Panc1 (cell line): ENCODE results near the gene DTX3L. TPM values are rescaled to one million over a fixed set of nuclear protein-coding genes. Genes with fewer than 3 reads are reported as not detected.

ENCODE experiments used
- ATAC-seq: fragments of 200-7000 bp; cut with Tn5 transposase; 2 replicates; pipeline ENCODE4 v1.9.1; 2020; ENCODE audit warnings: mild to moderate bottlenecking, moderate library complexity
- BruUV-seq: library from RNA; stranded (reverse); fragments of 400-500 nt; replicated peaks from 2 replicates; lab custom pipeline; 2021; lab: Mats Ljungman, UMichigan
- CTCF ChIA-PET: fragments of 300-600 bp; sonication (Branson Sonifier 250); formaldehyde crosslinking; loops from one replicate; lab custom pipeline; 2022; ENCODE audit warnings: antibody characterized with exemption; lab: Charles Lee
- POLR2A ChIA-PET: fragments of 300-600 bp; sonication (Branson Sonifier 250); formaldehyde crosslinking; loops from one replicate; lab custom pipeline; 2022; ENCODE audit warnings: antibody characterized with exemption; lab: Charles Lee
- DNase-seq: peaks from one replicate; pipeline ENCODE4 v3.0.0-alpha.2; 2010; ENCODE audit warnings: low read depth, low spot score
- H3K27ac ChIP-seq: 2 replicates; pipeline ENCODE4 v1.5.1; 2011; ENCODE audit warnings: mild to moderate bottlenecking, low read length, inconsistent platforms
- H3K27me3 ChIP-seq: fragments of 200-500 bp; sonication (Bioruptor generic); 2 replicates; pipeline ENCODE4 v1.6.0; 2014; ENCODE audit warnings: low read length, inconsistent platforms; ENCODE audit not compliant: control insufficient read depth, insufficient read depth
- H3K36me3 ChIP-seq: fragments of 200-500 bp; sonication (Bioruptor generic); 2 replicates; pipeline ENCODE4 v1.5.1; 2014; ENCODE audit warnings: inconsistent platforms, mild to moderate bottlenecking, low read length, moderate library complexity; ENCODE audit not compliant: control insufficient read depth, insufficient read depth
- H3K4me1 ChIP-seq: 2 replicates; pipeline ENCODE4 v1.5.1; 2011; ENCODE audit warnings: inconsistent platforms, mild to moderate bottlenecking, low read length, moderate library complexity; ENCODE audit not compliant: control insufficient read depth, insufficient read depth
- H3K4me3 ChIP-seq, 2 experiments: 2 replicates each; pipeline ENCODE4 v1.5.1; 2011 to 2012; ENCODE audit warnings: low read depth in 2 of 2, low read length in 2 of 2, mild to moderate bottlenecking in 2 of 2, inconsistent platforms in 1 of 2, moderate library complexity in 1 of 2
- H3K9me3 ChIP-seq: fragments of 200-500 bp; sonication (Bioruptor generic); 2 replicates; pipeline ENCODE4 v1.5.1; 2014; ENCODE audit warnings: low read depth, mild to moderate bottlenecking, inconsistent platforms, low read length, moderate library complexity; ENCODE audit not compliant: control insufficient read depth, insufficient read depth
- POLR2AphosphoS5 ChIP-seq: IDR thresholded peaks from 2 replicates; pipeline ENCODE4 v1.6.1; 2012; ENCODE audit warnings: mild to moderate bottlenecking, low read depth, low read length, moderate library complexity
- SIN3A ChIP-seq: IDR thresholded peaks from 2 replicates; pipeline ENCODE4 v1.6.1; 2012; ENCODE audit warnings: low read depth, mild to moderate bottlenecking, low read length, moderate library complexity, borderline replicate concordance; ENCODE audit not compliant: insufficient read depth
- TCF7L2 ChIP-seq: IDR thresholded peaks from 2 replicates; pipeline ENCODE4 v1.6.1; 2011; ENCODE audit warnings: mild to moderate bottlenecking, low read depth, low read length, inconsistent platforms
- in situ Hi-C: cut with HindIII; loops from 2 replicates; pipeline ENCODE4 v1.10.0; 2016; ENCODE audit warnings: low sequenced_read_pairs, low pct_unique_long_range_greater_than_20kb
- intact Hi-C: fragments of 100-400 bp; cut with micrococcal nuclease; formaldehyde crosslinking; loops from one replicate; pipeline ENCODE4 v1.10.0; 2022; ENCODE audit not compliant: unreplicated experiment
- total RNA-seq: library from RNA; stranded (reverse); gene quantifications from one replicate; pipeline ENCODE4 v1.2.1, GENCODE V29; 2021; ENCODE audit not compliant: unreplicated experiment
- TF ChIP-seq, protein P1 (sequence below): fragments of 450-650 bp; IDR thresholded peaks from 2 replicates; pipeline ENCODE4 v1.5.1; 2017; ENCODE audit warnings: mild to moderate bottlenecking
- TF ChIP-seq, protein P2 (sequence below), 2 experiments: IDR thresholded peaks; 2 replicates each; pipeline ENCODE4 v1.6.1; 2011 to 2012; ENCODE audit warnings: low read depth in 2 of 2, control low read depth in 1 of 2, low read length in 1 of 2, mild to moderate bottlenecking in 1 of 2, moderate library complexity in 1 of 2; ENCODE audit not compliant: insufficient read depth in 1 of 2

DTX3L gene
- total RNA-seq, 1 experiment from 2014 or later = 32.3 TPM

DNA sequence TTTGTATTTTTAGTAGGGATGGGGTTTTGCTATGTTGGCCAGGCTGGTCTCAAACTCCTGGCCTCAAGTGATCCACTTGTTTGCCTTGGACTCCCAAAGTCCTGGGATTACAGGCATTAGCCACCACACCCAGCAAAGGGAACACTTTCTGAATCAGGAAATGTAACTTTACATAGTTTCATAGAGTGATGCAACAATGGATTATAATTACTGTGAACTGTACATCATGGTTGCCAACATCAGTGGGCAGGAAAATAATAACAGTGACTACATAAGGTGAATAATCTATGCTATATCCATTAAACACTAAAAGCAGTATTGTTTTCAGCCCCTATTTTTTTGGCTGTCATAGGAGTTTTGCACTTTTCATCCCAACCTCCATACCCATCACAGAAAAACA, 44.4 kb upstream of the DTX3L start:
- Histone ChIP-seq H3K36me3 (no peaks in the 10 kb centered on the region), H3K27ac (no peak overlapping the region), H3K27me3 (no peaks in the 10 kb centered on the region), H3K9me3 (no peaks in the 10 kb centered on the region), H3K4me1 (no peaks in the 10 kb centered on the region), H3K4me3 (no peak overlapping the region)
- BruUV-seq = no TSS peak
- no peak for DNase-seq
- TF ChIP-seq, protein P1, sequence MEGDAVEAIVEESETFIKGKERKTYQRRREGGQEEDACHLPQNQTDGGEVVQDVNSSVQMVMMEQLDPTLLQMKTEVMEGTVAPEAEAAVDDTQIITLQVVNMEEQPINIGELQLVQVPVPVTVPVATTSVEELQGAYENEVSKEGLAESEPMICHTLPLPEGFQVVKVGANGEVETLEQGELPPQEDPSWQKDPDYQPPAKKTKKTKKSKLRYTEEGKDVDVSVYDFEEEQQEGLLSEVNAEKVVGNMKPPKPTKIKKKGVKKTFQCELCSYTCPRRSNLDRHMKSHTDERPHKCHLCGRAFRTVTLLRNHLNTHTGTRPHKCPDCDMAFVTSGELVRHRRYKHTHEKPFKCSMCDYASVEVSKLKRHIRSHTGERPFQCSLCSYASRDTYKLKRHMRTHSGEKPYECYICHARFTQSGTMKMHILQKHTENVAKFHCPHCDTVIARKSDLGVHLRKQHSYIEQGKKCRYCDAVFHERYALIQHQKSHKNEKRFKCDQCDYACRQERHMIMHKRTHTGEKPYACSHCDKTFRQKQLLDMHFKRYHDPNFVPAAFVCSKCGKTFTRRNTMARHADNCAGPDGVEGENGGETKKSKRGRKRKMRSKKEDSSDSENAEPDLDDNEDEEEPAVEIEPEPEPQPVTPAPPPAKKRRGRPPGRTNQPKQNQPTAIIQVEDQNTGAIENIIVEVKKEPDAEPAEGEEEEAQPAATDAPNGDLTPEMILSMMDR = no peak
- TF ChIP-seq, protein P2, sequence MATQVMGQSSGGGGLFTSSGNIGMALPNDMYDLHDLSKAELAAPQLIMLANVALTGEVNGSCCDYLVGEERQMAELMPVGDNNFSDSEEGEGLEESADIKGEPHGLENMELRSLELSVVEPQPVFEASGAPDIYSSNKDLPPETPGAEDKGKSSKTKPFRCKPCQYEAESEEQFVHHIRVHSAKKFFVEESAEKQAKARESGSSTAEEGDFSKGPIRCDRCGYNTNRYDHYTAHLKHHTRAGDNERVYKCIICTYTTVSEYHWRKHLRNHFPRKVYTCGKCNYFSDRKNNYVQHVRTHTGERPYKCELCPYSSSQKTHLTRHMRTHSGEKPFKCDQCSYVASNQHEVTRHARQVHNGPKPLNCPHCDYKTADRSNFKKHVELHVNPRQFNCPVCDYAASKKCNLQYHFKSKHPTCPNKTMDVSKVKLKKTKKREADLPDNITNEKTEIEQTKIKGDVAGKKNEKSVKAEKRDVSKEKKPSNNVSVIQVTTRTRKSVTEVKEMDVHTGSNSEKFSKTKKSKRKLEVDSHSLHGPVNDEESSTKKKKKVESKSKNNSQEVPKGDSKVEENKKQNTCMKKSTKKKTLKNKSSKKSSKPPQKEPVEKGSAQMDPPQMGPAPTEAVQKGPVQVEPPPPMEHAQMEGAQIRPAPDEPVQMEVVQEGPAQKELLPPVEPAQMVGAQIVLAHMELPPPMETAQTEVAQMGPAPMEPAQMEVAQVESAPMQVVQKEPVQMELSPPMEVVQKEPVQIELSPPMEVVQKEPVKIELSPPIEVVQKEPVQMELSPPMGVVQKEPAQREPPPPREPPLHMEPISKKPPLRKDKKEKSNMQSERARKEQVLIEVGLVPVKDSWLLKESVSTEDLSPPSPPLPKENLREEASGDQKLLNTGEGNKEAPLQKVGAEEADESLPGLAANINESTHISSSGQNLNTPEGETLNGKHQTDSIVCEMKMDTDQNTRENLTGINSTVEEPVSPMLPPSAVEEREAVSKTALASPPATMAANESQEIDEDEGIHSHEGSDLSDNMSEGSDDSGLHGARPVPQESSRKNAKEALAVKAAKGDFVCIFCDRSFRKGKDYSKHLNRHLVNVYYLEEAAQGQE (IDR thresholded peaks at IDR 0.05; ENCODE audit: insufficient read depth in 1 of 2, low read depth in 2 of 2, low read length in 1 of 2) = no peak
- TF ChIP-seq SIN3A = no peak
- no peak for TF ChIP-seq TCF7L2
- TF ChIP-seq POLR2AphosphoS5 = no peak
- ATAC-seq = no peak
- POLR2A ChIA-PET = interaction anchor here (0.6 kb wide), 1 partner anchor 14 kb away, joined by 10 read pairs; no protein-coding TSS in a partner anchor
- CTCF ChIA-PET = no interaction called here
- intact Hi-C loops (no loop called here), in situ Hi-C loops (no loop called here)

DNA sequence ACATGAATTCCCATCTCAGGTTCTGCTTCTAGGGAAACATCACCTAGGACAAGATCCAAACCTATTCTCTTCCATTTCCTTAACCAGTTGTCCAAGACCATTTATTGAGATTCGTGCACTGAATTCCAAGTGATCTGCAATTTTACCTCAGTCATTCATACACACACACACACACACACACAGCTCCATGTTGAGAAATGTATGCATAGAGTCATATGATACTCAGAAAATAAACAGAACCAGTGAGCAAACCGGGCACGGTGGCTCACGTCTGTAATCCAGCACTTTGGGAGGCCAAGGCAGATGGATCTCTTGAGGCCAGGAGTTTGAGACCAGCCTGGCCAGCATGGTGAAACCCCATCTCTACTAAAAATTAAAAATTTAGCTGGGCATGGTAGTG, 43.3 kb upstream of the DTX3L start:
- ChIA-PET POLR2A (no interaction called here), CTCF (no interaction called here)
- no peak overlapping the region for H3K4me3 ChIP-seq
- H3K27me3 ChIP-seq = no peaks in the 10 kb centered on the region
- ATAC-seq (no peak), DNase-seq (no peak)
- in situ Hi-C loops = no loop called here
- no peak overlapping the region for H3K27ac ChIP-seq
- no peaks in the 10 kb centered on the region for H3K36me3 ChIP-seq
- no peaks in the 10 kb centered on the region for H3K9me3 ChIP-seq
- BruUV-seq = no TSS peak
- intact Hi-C loops = no loop called here
- TF ChIP-seq, protein P2 (IDR thresholded peaks at IDR 0.05; ENCODE audit: insufficient read depth in 1 of 2, low read depth in 2 of 2, low read length in 1 of 2) = no peak
- TF ChIP-seq TCF7L2 = no peak
- no peak for TF ChIP-seq POLR2AphosphoS5
- TF ChIP-seq SIN3A = no peak
- TF ChIP-seq, protein P1 = no peak
- no peaks in the 10 kb centered on the region for H3K4me1 ChIP-seq
